IMR-90 (cell line): Measurements from ENCODE around the gene IFRD2. TPM values are rescaled to one million over a fixed set of nuclear protein-coding genes. Genes with fewer than 3 reads are reported as not detected.

Experiments used
- BHLHE40 ChIP-seq: fragments of 150-350 bp; IDR thresholded peaks from 2 replicates; pipeline ENCODE4 v1.6.1; 2016; ENCODE audit warnings: mild to moderate bottlenecking, low read depth, low read length
- CHD1 ChIP-seq: IDR thresholded peaks from 2 replicates; pipeline ENCODE4 v1.6.1; 2012; ENCODE audit warnings: low read depth, low read length, improper control_type of control experiment
- FOS ChIP-seq: fragments of 150-350 bp; IDR thresholded peaks from 2 replicates; pipeline ENCODE4 v1.6.1; 2016; ENCODE audit warnings: low read depth, low read length
- MXI1 ChIP-seq: IDR thresholded peaks from 2 replicates; pipeline ENCODE4 v1.6.1; 2012; ENCODE audit warnings: low read depth, mild to moderate bottlenecking, low read length, moderate library complexity, borderline replicate concordance
- RCOR1 ChIP-seq: IDR thresholded peaks from 2 replicates; pipeline ENCODE4 v1.6.1; 2012; ENCODE audit warnings: mild to moderate bottlenecking, low read length, improper control_type of control experiment; ENCODE audit not compliant: insufficient replicate concordance
- RFX5 ChIP-seq: IDR thresholded peaks from 2 replicates; pipeline ENCODE4 v1.8.0; 2012; ENCODE audit warnings: low read depth, mild to moderate bottlenecking, low read length, moderate library complexity
- SMC3 ChIP-seq: fragments of 150-350 bp; IDR thresholded peaks from 2 replicates; pipeline ENCODE4 v1.6.1; 2016; ENCODE audit warnings: low read depth, mild to moderate bottlenecking, antibody characterized with exemption, low read length, moderate library complexity
- polyA plus RNA-seq, 3 experiments: library from polyadenylated mRNA; depleted of rRNA; stranded (reverse); fragments of >200 nt; gene quantifications; 2 replicates each; pipeline ENCODE4 v1.2.3, GENCODE V29; 2012; ENCODE audit warnings: low replicate concordance in 1 of 3
- total RNA-seq: library from RNA; depleted of rRNA; stranded (reverse); fragments of >200 nt; gene quantifications from 2 replicates; pipeline ENCODE4 v1.2.3, GENCODE V29; 2012

IFRD2 gene
- total and polyA plus RNA-seq, 2 of the 4 experiments (the other 2 are of a cell fraction): 52.7 to 79.1 TPM

GRCh38 chr3:50320853-50321335 is 28.7 kb upstream of the IFRD2 start (continued):
- TF ChIP-seq SMC3: no peak
- TF ChIP-seq FOS: no peak
- no peak for TF ChIP-seq BHLHE40
- TF ChIP-seq RCOR1: no peak
- peak; percentile 91 for TF ChIP-seq MXI1
- no peak for TF ChIP-seq CHD1
- TF ChIP-seq RFX5: no peak
